Bronchial smooth muscle cell (primary cell): Measurements from ENCODE around the gene PSMG2. TPM values are rescaled to one million over a fixed set of nuclear protein-coding genes. Genes with fewer than 3 reads are reported as not detected.

Experiments
- total RNA-seq: library from RNA; depleted of rRNA; stranded (reverse); fragments of >200 nt; gene quantifications from 2 replicates; pipeline ENCODE4 v1.2.1, GENCODE V29; 2014

The PSMG2 gene, protein sequence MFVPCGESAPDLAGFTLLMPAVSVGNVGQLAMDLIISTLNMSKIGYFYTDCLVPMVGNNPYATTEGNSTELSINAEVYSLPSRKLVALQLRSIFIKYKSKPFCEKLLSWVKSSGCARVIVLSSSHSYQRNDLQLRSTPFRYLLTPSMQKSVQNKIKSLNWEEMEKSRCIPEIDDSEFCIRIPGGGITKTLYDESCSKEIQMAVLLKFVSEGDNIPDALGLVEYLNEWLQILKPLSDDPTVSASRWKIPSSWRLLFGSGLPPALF
- total RNA-seq = 56.8 and 77.4 TPM in 2 replicates

DNA sequence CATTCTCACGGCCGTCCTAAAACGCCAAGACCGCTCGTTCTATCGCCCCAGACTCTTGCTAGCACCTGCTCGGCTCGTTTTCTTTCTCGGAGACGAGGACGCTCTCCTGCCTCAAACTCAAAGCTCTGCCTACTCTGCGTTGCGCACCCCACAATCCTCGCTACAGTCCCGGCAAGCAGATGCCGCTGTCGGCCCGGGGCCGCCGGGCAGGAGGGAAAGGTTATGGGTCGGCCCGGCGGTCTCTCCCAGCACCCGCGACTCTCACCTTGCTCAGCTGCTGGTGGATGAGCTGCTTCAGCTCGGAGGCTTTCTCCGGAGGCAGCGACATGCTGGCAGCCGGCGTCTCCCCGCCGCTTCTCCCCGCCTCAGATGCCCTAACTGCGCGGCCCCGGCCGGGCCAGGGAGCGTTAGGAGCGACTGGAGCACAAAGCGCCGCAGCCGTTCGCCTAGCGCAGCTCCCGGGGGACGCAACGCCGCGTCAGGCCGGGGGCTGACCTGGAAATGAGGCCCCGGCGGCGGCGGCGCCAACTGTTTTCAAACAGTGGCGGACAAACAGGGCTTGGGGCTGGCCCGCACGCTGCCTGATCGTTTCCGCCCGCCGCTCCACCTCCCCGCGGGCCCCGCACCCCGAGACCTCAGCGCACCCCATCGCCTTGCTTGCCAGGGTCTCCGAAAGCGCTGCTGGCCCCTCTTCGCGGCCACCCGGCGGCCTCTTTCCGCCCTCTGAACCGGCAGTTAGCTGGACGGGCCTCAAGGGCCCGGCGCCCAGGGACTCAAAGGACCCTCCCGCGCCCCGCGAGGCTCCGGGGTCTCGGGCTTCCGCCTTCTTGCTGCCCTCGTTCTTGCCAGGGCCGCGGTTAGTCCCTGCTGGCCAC lies at the start of gene PSMG2, which contains the start of gene CEP76:
PSMG2 (plus strand) TSS at position 822 of the 875 bp plus-strand sequence. CDS start 66 bp downstream, outside the sequence.
CEP76 (minus strand) TSS at position 503 of the 875 bp plus-strand sequence; CDS start at position 328, 175 bp downstream.

DNA sequence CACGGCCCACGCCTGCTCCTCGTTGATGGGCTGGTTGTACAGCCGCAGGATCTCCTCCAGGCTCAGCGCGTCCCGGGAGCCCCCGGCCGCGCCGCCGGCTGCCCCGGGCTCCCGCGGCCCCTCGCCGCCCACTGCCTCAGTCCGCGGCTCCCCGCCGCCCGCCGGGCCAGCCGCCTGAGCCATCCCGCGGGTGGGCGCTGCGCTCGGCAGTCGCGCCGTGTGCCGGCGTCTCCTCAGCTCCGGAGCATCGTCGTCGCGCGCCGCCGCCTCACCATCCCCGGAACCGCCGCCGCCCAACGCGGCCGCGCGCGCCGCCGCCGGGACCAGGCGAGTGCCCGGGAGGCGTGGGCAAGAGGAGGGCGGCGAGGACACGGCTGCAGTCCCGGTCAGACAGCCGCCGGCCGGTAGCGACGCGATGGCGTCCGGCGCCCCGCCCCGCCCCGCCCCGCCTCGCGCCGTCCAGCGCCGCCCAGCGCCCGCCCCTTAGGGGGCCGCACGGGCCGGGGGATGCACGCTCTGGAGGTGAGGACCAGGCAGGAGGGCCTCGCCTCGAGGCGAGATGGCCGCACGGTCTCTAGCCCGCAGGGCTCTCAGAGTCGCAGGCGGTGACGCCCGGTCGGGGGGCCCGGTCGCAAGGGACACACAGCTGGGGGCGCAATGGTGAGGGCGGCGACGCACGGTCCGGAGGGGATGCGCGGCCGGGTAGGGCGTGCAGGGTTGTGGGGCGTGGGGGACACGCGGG lies 45.0 kb upstream of the PSMG2 start, which contains the start of gene SPIRE1:
SPIRE1 (minus strand) TSS at position 424 of the 742 bp plus-strand sequence; CDS start at position 183, 241 bp downstream.

Other genes with a start within 250 kb of the PSMG2 start
- gene SPIRE1, start 44.9 kb upstream of the PSMG2 start, total RNA-seq = 12.3 and 14.2 TPM in 2 replicates
- gene CEP76, start 319 bp upstream of the PSMG2 start, total RNA-seq = 6.1 and 6.5 TPM in 2 replicates
- 22.3 and 24.1 TPM in 2 replicates for gene PTPN2, start 181.2 kb downstream of the PSMG2 start, total RNA-seq
- gene SEH1L, start 245.0 kb downstream of the PSMG2 start, total RNA-seq = 22.7 and 26.0 TPM in 2 replicates